Measurements from ENCODE around the gene RAB4B. TPM values are rescaled to one million over a fixed set of nuclear protein-coding genes. Genes with fewer than 3 reads are reported as not detected.

The RAB4B gene
- total RNA-seq, 2 experiments from 2014 or later: 26.6 to 26.9 TPM

DNA sequence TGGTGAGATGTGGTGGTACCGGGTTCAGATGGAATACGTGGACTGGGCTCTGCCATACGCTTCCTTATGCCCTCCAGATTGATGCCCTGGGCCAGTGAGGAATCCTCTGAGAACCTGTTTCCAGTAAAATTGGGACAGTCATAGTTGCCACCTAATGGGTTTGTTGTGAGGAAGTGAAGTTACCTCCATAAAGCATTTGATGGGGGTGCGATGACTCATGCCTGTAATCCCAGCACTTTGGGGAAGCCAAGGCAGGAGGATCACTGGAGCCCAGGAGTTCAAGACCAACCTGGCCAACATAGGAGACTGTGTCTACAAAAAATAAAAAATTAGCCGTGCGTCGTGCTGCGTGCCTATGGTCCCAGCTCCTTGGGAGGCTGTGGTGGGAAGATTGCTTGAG lies 22.3 kb upstream of the RAB4B start:
- peaks cover 67% of the 10 kb centered on the region for H3K4me1 ChIP-seq (ENCODE audit: insufficient read depth, low read length)
- ChIA-PET CTCF (interaction anchor here (1.9 to 2.9 kb wide), 2 partner anchors 43 to 51 kb away, joined by 7 to 11 read pairs; partner anchors contain the start of gene EGLN2), POLR2A (interaction anchor here (1.1 to 4.5 kb wide), 2 partner anchors 22 to 42 kb away, joined by 3 to 22 read pairs; partner anchors contain the start of genes EGLN2 and RAB4B)
- no peak for DNase-seq
- Mint-ChIP-seq H3K36me3 (ENCODE audit: low read depth) (peaks cover 77% of the 10 kb centered on the region), H3K27ac (peak overlapping the region; percentile 86), H3K4me3 (peak overlapping the region; percentile 79), H3K4me1 (ENCODE audit: low read depth) (peaks cover 55% of the 10 kb centered on the region), H3K27me3 (no peaks in the 10 kb centered on the region), H3K9me3 (no peaks in the 10 kb centered on the region)
- no peaks in the 10 kb centered on the region for H3K9me3 ChIP-seq (ENCODE audit: control insufficient read depth in 1 of 2, insufficient read depth in 1 of 2, low read length in 2 of 2)
- TF ChIP-seq, protein P1, sequence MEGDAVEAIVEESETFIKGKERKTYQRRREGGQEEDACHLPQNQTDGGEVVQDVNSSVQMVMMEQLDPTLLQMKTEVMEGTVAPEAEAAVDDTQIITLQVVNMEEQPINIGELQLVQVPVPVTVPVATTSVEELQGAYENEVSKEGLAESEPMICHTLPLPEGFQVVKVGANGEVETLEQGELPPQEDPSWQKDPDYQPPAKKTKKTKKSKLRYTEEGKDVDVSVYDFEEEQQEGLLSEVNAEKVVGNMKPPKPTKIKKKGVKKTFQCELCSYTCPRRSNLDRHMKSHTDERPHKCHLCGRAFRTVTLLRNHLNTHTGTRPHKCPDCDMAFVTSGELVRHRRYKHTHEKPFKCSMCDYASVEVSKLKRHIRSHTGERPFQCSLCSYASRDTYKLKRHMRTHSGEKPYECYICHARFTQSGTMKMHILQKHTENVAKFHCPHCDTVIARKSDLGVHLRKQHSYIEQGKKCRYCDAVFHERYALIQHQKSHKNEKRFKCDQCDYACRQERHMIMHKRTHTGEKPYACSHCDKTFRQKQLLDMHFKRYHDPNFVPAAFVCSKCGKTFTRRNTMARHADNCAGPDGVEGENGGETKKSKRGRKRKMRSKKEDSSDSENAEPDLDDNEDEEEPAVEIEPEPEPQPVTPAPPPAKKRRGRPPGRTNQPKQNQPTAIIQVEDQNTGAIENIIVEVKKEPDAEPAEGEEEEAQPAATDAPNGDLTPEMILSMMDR (IDR thresholded peaks at IDR 0.05): no peak
- no peak overlapping the region for H3K27ac ChIP-seq (ENCODE audit: low read depth in 1 of 2, low read length in 2 of 2)
- H3K36me3 ChIP-seq (ENCODE audit: insufficient read depth, low read length): peaks cover 57% of the 10 kb centered on the region
- ATAC-seq (ENCODE audit: poor library complexity): no peak
- H3K4me3 ChIP-seq (ENCODE audit: low read length): peak overlapping the region; percentile 41
- no peaks in the 10 kb centered on the region for H3K27me3 ChIP-seq (ENCODE audit: control insufficient read depth in 1 of 2, insufficient read depth in 2 of 2, low read length in 2 of 2)
- intact Hi-C loops (cut with DNase I, micrococcal nuclease): loop anchor here in 1 of 2 experiments (10.0 kb wide), 1 partner anchor 291 kb away; the partner anchor contains the start of genes BLVRB and SPTBN4

DNA sequence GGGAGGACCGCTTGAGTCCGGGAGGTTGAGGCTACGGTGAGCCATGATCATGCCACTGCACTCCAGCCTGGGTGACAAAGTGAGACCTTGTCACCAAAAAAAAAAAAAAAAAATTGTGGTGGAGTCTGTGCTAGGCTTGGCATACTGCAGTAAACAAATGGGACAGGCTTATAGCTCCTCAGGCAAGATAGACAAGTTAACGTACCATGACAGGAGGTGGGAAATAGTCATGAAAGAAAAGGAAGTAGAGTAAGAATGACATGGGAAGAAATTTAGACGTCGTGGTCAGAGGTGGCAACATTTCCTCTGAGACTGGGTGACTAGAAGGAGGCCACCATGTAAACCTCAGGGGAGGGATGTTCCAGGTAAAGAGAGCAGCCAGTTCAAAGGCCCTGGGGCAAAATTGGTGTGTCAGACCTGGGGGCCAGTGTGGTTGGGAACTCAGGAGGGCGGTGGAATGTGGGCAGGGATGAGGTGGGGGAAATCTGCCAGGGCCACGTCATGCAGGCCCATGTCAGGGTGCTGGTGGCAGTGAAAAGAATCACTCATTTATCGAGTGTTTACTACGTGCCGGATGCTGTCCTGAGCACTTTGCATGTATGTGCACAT lies 21.4 kb upstream of the RAB4B start:
- ATAC-seq (ENCODE audit: poor library complexity): peak; percentile 16
- intact Hi-C loops (cut with DNase I, micrococcal nuclease): loop anchor here in 1 of 2 experiments (10.0 kb wide), 1 partner anchor 292 kb away; the partner anchor contains the start of genes BLVRB and SPTBN4

DNA sequence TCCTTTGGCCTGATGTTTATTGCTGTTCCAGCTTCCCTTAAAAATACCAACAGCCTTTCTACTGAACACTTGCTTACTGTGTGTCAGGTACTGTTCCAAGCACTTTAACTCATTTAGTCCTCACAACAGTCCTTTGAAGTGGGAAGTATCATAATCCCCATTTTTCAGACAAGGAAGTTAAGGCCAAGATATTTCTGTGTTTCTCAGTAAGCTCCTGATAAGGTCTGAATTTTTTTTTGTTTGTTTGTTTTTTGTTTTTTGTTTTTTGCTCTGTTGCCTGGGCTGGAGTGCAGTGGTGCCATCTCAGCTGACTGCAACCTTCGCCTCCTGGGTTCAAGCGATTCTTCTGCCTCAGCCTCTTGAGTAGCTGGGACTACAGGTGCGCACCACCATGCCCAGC lies 19.6 kb upstream of the RAB4B start:
- Mint-ChIP-seq H3K27me3 (no peaks in the 10 kb centered on the region), H3K4me1 (ENCODE audit: low read depth) (peaks cover 44% of the 10 kb centered on the region), H3K27ac (no peak overlapping the region), H3K4me3 (peak overlapping the region; percentile 13), H3K36me3 (ENCODE audit: low read depth) (peaks cover 85% of the 10 kb centered on the region), H3K9me3 (no peaks in the 10 kb centered on the region)
- TF ChIP-seq, protein P1 (IDR thresholded peaks at IDR 0.05): no peak
- ChIA-PET POLR2A (interaction anchor here (0.8 to 4.5 kb wide), 3 partner anchors 19 to 47 kb away, joined by 3 to 22 read pairs (median 4); partner anchors contain the start of genes EGLN2 and RAB4B), CTCF (no interaction called here)
- Histone ChIP-seq H3K4me3 (ENCODE audit: low read length) (no peak overlapping the region), H3K4me1 (ENCODE audit: insufficient read depth, low read length) (peaks cover 58% of the 10 kb centered on the region), H3K36me3 (ENCODE audit: insufficient read depth, low read length) (peaks cover 84% of the 10 kb centered on the region), H3K27me3 (ENCODE audit: control insufficient read depth in 1 of 2, insufficient read depth in 2 of 2, low read length in 2 of 2) (no peaks in the 10 kb centered on the region), H3K9me3 (ENCODE audit: control insufficient read depth in 1 of 2, insufficient read depth in 1 of 2, low read length in 2 of 2) (no peaks in the 10 kb centered on the region), H3K27ac (ENCODE audit: low read depth in 1 of 2, low read length in 2 of 2) (no peak overlapping the region)
- ATAC-seq (ENCODE audit: poor library complexity) (no peak), DNase-seq (no peak)
- intact Hi-C loops (cut with DNase I, micrococcal nuclease): loop anchor here in 1 of 2 experiments (10.0 kb wide), 1 partner anchor 294 kb away; the partner anchor contains the start of genes BLVRB and SPTBN4

More for the DNA sequence above, 21.4 kb upstream of the RAB4B start:
- H3K27ac ChIP-seq (ENCODE audit: low read depth in 1 of 2, low read length in 2 of 2): no peak overlapping the region
- peak overlapping the region; percentile 86 for H3K27ac Mint-ChIP-seq
- no peaks in the 10 kb centered on the region for H3K27me3 Mint-ChIP-seq
- peak overlapping the region; percentile 70 for H3K4me3 Mint-ChIP-seq
- H3K36me3 ChIP-seq (ENCODE audit: insufficient read depth, low read length): peaks cover 65% of the 10 kb centered on the region
- DNase-seq: peak in 2 of 14 experiments; percentile 43 to 50
- no peak overlapping the region for H3K4me3 ChIP-seq (ENCODE audit: low read length)
- H3K4me1 ChIP-seq (ENCODE audit: insufficient read depth, low read length): peaks cover 62% of the 10 kb centered on the region
- peaks cover 47% of the 10 kb centered on the region for H3K4me1 Mint-ChIP-seq (ENCODE audit: low read depth)
- ChIA-PET CTCF (interaction anchor here (0.9 to 2.9 kb wide), 2 partner anchors 50 to 122 kb away, joined by 4 to 11 read pairs; no protein-coding TSS in a partner anchor), POLR2A (interaction anchor here (1.1 to 4.5 kb wide), 4 partner anchors 9 to 42 kb away, joined by 3 to 22 read pairs (median 4); partner anchors contain the start of genes EGLN2 and RAB4B)
- TF ChIP-seq, protein P1 (IDR thresholded peaks at IDR 0.05): no peak
- no peaks in the 10 kb centered on the region for H3K9me3 Mint-ChIP-seq
- H3K27me3 ChIP-seq (ENCODE audit: control insufficient read depth in 1 of 2, insufficient read depth in 2 of 2, low read length in 2 of 2): no peaks in the 10 kb centered on the region
- no peaks in the 10 kb centered on the region for H3K9me3 ChIP-seq (ENCODE audit: control insufficient read depth in 1 of 2, insufficient read depth in 1 of 2, low read length in 2 of 2)
- peaks cover 77% of the 10 kb centered on the region for H3K36me3 Mint-ChIP-seq (ENCODE audit: low read depth)
